Measurements from ENCODE around the gene LAMP2.
"Not testable (repeated sequence)": the region's sequence is repeated elsewhere in the genome, so short reads cannot be mapped to it uniquely, and the experiment has no call there.

The LAMP2 gene

DNA sequence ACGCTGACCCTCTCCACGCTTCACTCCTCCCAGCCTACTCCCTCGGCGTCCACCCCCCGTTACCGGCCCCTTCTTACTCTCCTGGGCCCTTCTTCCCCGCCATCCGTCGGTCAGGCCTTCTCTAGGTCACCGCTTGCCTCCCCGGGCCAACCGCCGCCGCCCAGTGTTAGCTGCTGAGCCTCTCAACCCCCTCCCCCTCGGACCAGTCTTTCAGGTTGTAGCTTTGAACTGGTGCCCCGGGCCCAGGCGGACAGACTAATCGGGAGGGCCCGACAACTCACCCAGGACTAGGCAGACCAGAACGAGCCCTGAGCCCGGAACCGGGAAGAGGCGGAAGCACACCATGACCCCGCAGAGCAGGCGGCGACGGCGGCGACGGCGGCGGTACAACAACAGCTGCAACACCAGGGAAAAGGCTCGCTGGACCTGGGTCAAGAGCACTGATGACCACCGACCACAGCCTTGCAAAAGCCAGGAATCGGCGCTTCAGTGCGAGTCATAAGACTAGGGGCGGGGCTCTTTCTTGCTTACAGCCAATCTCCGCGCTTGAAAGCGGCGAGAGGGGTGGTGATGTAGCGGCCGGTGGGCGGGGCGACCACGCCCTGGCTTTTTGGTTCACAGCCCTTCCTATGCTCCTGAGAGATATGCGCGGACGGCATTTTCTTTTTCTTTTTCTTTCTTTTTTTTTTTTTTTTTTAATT lies at the start of gene LAMP2:
Gene LAMP2, minus strand, starts transcription at position 472 of the 701 bp plus-strand sequence. Its CDS starts 127 bp downstream, at position 345.
- peak; percentile 83 for DNase-seq

DNA sequence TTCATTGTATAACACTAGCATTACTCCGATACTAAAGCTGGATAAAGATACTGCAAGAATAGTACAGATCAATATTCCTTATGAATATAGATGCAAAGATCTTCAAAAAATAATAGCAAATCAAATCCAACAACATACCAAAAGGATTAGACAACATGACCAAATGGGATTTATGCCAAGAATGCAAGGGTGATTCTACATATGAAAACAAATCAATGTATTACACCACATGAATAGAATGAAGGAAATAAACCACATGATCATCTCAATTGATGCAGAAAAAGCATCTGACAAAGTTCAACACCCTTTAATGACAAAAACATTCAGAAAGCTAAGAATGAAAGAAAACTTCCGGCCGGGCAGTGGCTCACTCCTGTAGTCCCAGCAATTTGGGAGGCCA lies 48.8 kb upstream of the LAMP2 start:
- peak; percentile 67 for DNase-seq

DNA sequence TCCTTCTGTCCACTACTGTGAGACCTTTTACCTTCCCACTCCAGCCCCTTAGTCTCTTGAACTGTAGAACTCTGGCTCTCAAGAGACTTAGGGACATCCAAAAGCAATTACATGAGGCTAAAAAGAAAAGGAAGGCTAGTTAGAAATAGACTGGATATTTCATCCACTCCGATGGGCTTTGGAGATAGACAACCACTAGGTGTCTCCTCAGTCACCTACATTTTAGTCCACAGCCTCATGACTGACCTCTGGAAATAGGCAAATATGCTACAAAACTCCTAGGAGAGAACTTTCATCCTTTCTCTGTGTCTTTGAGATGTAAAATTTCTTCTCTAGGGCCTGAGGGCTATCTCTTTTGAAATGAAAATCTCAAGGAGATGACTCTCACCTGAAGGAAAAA lies 45.1 kb upstream of the LAMP2 start:
- peak; percentile 10 for DNase-seq

DNA sequence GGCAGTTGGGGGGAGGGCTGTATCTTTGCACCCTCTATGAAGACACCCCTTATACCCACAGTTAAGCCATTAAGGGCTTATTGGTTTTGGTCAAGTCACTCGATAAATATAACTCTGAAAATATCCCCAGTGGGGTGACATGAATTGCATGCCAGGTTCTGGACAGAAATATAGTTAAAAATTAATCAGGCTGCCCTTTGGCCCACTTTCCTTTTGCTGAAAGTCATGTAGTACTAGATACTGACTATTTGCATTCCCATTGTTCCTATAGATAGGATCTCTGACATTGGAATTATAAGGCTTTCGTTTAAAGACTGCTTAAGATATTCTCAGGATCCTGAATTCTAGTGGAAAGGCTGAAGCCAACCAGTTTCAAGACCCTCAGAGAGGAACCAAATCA lies 43.5 kb upstream of the LAMP2 start:
- DNase-seq, result no peak

DNA sequence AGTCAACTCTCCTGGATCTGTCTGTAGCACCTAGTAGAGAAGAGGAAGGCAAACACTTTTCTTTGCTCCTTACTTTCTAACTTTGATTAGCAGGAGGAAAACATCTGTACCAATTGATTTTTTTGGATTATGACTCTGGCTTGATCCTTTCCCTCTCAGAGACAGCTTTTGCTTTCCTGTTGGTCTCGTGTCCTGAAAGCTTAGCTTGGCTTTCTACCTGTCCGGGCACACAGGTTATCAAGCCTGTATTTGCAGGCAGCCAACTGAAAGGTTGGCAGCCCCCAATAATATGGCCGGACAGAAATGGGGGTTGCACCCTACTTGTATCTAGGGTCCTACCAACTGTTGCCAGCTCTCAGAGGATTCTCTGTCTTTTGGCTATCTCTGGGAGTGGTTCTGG lies 43.1 kb upstream of the LAMP2 start:
- DNase-seq, result no peak

DNA sequence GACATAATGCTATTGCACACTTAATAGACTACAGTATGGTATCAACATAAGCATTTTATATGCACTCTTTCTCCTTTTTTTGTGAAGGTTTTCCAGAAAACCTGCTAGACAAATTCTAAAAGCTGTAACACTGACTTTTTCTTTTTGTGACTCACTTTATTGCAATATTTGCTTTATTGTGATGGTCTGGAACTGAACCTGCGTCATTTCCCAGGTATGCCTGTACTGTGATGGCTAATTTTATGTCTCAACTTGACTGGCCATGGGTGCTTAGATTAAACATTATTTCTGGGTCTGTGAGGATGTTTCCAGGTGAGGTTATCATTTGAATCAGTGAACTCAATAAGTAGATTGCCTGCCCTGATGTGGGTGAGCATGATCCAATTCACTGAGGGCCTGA lies 35.5 kb upstream of the LAMP2 start:
- DNase-seq, result no peak

DNA sequence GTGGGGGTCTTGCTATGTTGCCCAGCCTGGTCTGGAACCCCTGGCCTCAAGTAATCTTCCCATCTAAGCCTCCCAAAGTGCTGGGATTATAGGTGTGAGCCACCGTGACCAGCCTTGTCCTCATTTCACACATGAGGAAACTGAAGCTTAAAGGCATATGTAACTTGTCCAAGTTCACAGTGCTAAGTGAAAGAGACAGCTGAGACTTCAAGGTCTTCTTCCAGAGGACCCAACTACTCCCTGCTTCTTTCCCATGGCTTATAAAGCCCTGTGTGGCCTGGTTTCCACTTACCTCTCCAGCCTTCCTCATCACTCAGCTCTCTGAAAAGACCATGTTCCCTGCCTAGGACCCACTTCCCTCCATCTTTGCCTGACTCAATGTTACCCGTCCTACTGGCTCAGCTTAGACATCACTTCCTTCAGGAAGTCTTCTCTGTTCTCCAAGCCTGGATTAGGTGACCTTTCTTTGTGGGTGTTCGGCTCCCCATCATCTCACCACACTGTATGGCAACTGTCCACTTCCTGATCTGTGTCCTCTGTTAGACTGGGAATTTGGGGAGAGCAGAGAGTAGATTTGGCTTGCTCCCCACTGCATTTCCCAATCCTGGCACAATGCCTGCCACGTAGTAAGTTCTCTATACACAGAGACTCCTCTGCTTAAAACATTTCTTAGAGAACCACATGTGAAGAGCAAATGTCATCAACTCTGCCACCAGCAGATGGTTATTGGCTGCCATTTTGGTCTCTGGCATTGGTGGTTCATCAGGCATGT lies 30.4 kb upstream of the LAMP2 start:
- peak; percentile 28 for DNase-seq

DNA sequence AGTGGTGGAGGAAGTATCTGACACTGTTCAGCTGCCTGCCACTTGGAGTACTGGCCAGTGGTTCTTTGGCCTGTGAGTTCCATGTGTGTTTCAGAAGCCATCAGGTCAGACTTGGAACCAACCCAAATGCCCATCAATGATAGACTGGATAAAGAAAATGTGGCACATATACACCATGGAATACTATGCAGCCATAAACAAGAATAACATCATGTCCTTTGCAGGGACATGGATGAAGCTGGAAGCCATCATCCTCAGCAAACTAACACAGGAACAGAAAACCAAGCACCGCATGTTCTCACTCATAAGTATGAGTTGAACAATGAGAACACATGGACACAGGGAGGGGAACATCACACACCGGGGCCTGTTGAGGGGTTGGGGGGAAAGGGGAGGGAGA lies 21.0 kb upstream of the LAMP2 start:
- DNase-seq, result not testable (repeated sequence)

DNA sequence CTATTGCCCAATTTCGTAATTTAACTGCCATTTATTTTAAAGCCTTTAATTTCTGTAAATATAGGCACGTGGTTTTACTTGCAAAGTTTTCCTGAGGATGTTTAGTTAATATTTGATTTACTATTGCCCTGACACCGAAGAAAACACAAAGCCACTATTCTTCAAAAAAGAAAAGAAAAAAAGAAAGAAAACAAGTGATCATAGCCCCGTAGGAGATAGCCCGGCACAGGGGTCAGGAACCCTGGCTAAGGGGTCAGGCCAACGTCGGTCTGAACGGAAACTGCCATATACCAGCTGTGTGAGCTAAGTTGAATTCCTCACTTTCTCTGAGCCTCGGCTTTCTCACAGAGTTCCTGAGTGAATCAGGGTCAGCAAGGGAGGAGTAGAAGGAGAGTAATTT lies 17.7 kb upstream of the LAMP2 start:
- DNase-seq, result no peak

DNA sequence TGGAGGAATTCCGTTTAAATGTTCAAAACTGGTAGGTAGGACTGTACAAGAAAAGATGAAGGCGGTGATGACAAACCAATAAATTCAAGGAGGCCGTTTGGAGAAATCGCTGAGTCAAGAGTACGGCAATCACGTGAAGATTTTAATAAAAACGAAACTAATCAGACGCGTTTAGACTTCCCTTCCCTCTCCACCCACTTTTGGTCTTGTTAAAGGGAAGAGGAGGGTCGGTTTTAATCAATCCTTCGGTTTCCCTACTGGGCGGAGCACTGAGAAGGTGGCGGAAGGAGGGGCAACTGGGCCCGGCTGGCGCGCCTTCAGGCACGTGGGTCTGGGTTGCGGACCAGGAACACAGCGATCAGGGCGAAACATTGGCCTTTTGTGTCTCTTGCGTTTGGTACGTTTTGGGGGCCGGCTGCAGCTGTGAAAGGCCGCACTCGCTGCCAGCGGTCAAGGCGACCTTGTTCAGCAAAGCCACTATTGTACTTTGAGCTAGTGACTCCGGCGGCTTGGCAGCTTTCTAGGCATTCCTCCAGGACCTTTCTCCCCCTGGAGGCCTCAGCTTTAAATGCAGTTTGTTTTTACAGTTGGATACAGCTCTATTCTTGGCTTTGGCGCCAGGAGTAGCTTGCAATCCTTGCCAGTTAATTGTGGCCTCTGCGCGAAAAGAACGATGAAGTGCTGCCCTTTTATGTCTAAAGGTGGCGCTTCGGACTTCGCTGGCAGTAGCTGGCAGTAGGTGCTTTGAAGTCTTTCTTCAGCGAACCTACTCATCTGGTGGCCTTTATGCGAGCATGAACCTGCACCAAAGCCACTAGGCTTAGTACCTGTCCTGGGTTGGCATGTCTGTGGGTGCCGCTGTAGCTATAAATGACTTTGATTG lies 16.8 kb upstream of the LAMP2 start:
- peak; percentile 77 for DNase-seq

DNA sequence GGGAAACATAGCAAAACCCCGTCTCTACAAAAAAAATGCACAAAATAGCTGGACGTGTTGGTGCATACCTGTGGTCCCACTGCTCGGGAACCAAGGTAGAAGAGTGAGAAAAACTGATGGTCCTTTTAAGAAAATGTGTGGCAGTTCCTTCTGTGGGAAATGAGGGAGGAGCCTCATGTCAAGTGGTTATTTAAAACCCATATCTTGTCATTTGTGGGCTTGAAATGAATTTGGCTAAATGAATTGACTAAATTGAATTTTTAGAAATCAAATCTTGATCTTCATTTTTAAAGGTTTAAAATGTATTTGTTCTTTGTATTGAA lies 16.2 kb upstream of the LAMP2 start:
- no peak for DNase-seq

DNA sequence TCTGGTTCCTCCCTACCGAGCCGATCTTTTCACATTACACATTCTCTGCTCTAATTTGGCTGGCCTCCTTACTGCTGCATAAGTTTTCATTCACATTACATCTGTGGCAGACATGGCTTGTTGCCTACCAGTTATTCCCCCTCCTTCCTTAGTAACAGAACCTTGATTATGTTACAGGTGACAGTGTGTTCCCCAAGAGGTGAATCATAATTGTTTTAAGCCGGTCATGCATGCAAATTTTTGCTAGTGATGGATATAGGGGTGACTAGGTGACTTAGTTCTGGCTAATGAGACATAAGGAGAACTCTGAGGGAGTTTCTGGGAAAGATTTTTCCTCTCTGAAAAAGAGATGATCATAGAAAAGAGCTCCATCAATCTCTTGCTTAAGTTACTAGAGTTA lies 8.4 kb upstream of the LAMP2 start:
- DNase-seq, result no peak

DNA sequence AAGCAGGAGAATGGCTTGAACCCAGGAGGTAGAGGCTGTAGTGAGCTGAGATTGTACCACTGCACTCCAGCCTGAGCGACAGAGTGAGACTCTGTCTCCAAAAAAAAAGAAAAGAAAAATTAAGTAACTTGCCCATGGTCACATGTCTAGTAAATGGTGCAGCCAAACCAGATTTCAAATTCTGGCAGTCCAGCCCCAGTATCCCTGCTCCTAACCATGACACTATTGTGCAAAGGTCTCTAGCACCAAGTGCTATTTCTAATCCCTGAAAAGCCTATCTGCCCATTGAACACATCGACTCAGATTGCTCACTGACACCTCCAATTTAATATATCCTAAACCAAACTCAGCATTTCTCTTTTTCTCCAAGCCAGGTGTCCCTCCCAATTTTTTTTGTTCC lies 7.6 kb upstream of the LAMP2 start:
- no peak for DNase-seq

DNA sequence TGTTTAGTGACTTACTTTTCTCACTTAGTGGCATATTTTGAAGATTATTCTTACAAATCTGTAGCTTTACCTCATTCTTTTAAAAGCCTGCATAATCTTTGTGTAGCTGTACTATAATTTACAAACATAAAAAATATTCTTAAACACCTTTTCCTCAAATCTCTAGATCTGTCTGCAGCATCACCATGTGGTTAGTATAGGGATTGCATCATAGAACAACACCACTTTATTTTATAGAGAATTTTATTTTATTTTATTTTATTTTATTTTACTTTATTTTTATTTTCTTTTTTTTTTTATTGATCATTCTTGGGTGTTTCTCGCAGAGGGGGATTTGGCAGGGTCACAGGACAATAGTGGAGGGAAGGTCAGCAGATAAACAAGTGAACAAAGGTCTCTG lies 6.4 kb upstream of the LAMP2 start:
- peak; percentile 8 for DNase-seq

DNA sequence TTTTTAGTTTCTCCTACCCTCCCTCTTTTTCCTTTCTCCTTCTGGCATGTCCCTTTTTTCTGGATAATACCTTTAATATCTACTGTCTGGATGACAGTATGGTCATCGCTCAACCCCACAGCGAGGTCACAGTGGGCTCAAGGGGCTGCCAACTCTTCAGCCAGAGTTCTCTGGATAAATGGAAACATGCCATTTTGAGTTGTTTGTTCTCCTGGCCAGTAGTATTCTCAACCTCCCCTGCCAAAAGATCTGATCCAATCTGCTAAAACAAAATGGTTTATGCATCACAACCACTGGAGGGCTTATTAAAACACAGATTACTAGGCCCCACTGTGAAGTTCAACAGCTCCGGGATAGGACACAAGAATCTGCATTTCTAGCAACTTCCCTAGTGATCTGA lies 5.0 kb upstream of the LAMP2 start:
- DNase-seq, result no peak

DNA sequence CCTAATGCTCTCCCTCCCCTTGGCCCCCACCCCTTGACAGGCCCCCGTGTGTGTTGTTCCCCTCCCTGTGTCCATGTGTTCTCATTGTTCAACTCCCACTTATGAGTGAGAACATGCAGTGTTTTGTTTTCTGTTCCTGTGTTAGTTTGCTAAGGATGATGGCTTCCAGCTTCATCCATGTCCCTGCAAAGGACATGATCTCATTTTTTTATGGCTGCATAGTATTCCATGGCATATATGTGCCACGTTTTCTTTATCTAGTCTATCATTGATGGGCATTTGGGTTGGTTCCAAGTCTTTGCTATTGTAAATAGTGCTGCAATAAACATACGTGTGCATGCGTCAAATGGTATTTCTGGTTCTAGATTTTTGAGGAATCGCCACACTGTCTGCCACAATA lies 561 bp upstream of the LAMP2 start:
- not testable (repeated sequence) for DNase-seq

DNA sequence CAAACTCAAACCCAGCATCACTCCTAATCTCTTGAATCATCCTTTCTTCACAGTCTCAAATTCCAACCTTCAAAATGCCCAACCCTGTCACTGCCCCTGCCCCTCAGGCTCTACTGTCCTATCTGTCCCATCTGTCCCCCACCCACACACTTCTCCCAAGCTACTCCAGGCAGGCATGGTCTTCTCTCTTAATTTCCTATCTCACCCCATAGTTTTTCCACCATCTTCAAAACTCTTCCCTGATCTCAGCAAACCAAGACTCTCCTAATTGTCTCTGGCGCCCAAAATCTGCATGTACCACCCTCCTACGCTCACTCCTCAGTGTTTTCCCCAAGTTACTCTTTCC lies 644 bp downstream of the LAMP2 start:
- DNase-seq, result no peak

DNA sequence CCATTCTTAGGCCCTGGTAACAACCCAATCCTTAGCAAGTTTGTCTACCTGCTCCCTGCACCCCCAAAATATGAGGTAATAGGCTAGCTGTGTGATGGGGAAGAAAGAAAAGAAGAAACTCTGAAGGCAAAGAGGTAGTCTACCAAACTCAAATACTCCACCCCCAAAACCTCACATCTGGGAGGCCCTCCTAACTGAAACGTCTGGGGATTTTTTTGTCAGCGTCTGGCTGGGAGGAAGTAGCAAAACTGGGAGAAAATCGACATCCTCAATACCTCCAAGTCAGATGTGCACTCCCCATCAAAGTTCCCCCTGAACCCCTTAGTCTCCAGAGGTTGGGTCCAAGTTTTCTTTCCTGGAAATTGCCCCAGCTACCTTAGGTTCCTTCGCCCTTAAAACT lies 1.0 kb downstream of the LAMP2 start:
- DNase-seq, result no peak

DNA sequence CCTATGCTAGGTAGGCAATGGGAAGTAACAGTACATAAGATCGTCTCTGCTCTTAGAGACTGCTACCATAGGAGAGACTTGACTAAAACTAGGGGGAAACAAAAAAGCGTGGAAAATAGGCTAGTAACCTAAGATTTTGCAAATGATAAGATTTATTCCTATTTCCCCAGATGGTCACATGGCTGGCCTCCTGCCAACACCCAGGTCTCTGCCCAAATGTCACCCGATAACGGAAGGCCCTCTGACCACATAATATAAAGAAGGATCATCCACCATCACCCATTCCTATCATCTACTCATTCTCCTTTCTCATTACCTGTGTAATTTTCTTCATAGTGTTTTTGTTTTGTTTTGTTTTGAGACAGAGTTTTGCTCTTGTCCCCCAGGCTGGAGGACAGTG lies 4.7 kb downstream of the LAMP2 start:
- DNase-seq, result no peak

DNA sequence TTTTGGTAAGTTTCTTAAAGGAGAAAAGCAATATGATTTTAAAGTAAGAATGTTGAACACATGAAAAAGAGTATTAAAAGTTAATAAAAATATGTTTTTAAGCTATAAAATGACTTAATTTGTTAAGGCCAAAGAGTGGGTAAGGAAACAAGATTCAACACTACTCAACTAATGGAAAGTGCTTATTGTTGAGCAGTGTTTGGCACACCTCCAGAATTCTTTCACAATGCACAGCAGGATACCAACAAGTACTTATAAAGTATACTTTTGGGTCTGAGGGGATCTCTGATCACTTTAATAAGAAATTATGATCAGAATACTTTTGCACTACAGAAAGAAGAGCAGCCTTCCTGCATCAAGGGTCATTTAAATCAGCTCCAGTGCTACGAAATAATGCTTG lies 5.9 kb downstream of the LAMP2 start:
- DNase-seq, result peak; percentile 19

DNA sequence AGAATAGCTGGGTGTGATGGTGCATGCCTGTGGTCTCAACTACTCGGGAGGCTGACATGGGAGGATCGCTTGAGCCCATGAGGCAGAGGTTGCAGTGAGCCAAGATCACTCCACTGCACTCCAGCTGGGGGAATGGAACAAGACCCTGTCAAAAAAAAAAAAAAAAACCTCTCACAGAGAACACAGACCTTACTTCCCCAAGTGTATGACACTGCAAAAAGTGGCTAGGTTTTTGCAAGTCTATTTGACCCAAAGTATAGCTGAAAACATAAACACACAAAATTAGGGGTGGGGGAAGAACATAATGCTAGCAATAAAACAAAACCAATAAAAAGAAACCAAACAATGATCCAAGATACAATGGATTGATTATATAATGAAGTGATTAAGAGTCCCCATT lies 6.7 kb downstream of the LAMP2 start:
- no peak for DNase-seq

DNA sequence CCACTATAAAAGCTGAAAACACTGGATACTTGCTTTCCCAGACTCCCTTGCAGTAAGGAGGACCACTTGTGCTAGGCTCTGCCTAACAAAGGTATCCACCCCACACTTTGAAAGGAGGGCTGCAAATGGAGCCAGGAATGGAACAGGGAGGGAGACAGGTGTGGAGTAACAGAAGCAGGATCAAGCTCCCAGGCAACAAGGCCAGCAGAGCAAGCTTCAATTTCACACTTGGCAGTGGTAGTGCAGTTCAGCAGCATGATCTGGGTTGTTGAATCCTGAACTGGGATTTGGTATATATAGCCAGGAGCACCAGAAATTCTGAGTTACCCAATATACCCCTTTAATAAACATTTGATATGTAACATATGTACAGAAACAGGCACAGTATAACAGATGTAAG lies 9.8 kb downstream of the LAMP2 start:
- DNase-seq, result no peak

DNA sequence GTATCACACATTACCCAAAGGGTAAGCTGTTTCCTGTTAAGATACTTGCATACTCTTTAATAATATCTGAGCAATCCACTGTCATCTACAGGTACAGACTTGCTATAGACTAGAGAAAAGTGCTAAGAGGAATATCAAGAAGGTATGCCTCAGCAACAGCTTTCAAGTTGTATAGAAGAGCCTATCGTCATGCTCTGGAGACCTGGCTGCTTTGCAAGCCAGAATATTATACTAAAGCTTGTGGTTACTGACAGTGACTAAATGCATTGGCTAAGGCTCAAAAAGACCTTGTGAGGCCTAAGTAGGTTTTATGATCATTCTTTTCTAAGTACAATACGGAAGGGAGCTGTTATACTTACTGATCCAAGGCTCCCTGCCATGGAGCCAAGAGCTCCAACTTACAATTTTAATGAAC lies 11.3 kb downstream of the LAMP2 start:
- peak; percentile 86 for DNase-seq

DNA sequence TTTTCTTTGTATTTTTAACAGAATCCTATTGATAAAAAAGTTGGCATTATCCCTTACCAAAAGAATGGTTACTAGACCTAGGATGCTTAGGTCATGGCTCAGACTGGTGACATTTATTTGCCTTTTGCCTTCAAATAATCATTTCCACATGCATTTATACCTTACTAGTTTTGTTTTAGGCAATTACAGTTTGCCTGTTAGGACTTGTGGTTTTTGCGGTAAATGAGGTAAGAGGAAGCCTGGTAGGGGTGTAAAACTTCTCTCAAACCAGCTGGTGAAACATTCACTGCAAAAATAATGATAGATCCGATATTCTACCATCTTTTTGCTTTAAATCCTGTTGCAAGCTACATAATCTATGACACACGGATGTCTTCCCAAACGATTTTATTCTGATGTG lies 12.1 kb downstream of the LAMP2 start:
- DNase-seq, result peak; percentile 73

Measured in fibroblast of upper back skin (primary cell).